GM12873 (cell line): ENCODE data around the gene PTX4.

Experiments used
- CTCF ChIP-seq: IDR thresholded peaks from 2 replicates; pipeline ENCODE4 v1.5.1; 2012; ENCODE audit warnings: low read depth, mild to moderate bottlenecking, moderate library complexity, low read length, control low read depth; ENCODE audit not compliant: insufficient read depth; ENCODE audit errors: missing control alignments

The PTX4 gene

GRCh38 chr16:1457489-1458245 is 31.1 kb downstream of the PTX4 start:
- no peak for TF ChIP-seq CTCF

- TF ChIP-seq CTCF = no peak
Observed at GRCh38 chr16:1456951-1457350, 31.8 kb downstream of the PTX4 start.

- TF ChIP-seq CTCF = no peak
Observed at GRCh38 chr16:1455190-1456171, 33.3 kb downstream of the PTX4 start.

GRCh38 chr16:1454561-1454960 is 34.2 kb downstream of the PTX4 start:
- no peak for TF ChIP-seq CTCF

GRCh38 chr16:1453316-1453715 is 35.4 kb downstream of the PTX4 start:
- no peak for TF ChIP-seq CTCF

- no peak for TF ChIP-seq CTCF
Observed at GRCh38 chr16:1452530-1452929, 36.2 kb downstream of the PTX4 start.
